D341Med (cell line): Measurements from ENCODE around the gene TNNC1.

Experiments used
- DNase-seq: peaks from one replicate; pipeline ENCODE4 v3.0.0; 2012; ENCODE audit warnings: low spot score

TNNC1 gene

GRCh38 chr3:52458031-52458760, 4.4 kb upstream of the TNNC1 start:
- no peak for DNase-seq

- no peak for DNase-seq
These were observed 3.0 kb upstream of the TNNC1 start for GRCh38 chr3:52456800-52457183.

- DNase-seq, result no peak
These were observed 2.4 kb upstream of the TNNC1 start for GRCh38 chr3:52456169-52456799.

DNA sequence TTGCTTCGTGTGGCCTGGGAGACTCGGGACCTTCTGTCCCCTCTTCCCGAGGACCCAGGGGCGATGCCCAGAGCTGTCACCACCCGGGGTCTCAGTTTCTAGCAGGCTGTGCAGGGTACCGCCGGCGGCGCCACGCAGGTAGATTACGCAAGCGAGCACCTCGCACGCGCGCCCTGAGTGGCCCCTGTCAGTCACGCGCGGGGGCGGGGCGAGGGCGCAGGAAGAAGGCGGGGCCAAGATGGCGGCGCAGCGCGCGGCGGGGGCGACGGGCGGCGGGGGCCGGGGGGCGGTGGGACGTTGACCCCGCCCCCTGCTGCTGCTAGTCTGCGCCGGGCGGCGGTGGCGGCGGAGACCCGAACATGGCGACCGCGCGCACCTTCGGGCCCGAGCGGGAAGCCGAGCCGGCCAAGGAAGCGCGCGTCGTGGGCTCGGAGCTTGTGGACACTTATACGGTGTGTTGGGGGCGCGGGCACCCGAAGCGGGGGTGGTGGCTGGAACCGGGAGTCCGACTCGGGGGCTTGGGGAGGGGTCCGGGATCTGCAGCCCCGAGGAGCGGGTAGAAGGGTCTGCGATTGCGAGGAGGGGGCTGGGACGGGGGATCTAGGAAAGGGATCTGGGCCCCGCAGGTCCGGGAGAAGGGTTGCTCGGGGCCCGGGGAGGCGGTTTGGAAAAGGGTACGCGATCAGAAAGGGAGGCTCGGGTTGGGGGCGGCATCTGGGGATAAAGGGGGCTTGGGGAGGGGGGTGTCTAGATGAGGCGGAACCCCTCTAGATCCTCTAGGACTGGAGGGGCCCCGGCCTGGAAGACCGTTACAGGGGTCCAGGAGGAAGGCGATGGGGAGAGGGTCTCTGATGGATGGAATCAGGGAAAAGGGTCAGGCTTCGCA, 1.7 kb upstream of the TNNC1 start, which contains the start of gene NISCH:
NISCH (plus strand) TSS at position 322 of the 886 bp plus-strand sequence; CDS start at position 360, 38 bp downstream.
- DNase-seq, result peak; percentile 97

DNA sequence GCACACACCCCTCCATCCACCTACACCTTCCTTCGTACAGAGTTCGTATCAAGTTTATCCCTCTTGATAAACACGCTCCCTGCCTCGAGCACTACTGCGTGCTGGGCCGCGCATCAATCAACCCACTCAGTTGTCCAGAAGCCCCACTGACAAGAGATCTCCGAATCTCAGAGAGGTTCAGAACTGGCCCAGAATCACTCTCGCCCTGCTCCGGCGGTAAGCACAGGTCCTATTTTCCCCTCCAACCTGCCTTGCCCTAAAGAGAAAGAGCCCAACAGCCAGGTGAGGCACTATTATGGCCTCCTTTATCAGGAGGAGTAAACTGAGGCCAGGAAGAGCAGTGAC, 1.1 kb upstream of the TNNC1 start:
- DNase-seq, result no peak

DNA sequence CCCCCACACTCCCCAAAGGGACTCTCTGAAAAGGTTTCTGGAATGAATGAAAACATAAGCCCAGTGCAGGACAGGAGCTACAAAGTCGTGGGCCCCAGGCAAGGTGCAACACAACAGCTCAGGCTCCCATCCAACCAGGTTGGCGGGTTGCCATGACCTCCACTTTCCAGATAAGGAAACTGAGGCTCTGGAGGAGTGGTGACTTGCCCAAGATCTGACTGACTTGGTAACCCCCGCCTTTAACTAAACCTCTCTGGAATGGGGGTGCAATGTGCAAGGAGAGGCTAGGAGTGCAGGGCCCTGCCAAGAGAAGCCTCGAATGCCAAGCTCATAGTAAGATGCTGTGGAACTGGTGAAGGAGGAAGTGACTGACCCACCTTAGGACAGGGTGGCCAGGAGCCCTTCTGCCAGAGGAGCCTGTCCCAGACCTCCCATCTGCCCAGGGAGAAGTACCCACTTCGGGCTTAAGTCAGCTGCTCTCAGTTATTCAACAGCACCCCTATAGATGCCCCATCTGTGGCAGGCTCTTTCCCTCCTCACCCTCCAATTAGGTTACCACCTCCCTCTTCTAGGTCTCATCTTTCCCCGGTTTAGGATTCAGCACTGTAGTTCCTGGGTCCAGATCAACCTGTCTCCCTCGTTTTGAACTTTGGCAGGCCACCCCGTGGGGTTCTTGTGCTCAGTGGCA, 553 bp upstream of the TNNC1 start:
- DNase-seq, result no peak

DNA sequence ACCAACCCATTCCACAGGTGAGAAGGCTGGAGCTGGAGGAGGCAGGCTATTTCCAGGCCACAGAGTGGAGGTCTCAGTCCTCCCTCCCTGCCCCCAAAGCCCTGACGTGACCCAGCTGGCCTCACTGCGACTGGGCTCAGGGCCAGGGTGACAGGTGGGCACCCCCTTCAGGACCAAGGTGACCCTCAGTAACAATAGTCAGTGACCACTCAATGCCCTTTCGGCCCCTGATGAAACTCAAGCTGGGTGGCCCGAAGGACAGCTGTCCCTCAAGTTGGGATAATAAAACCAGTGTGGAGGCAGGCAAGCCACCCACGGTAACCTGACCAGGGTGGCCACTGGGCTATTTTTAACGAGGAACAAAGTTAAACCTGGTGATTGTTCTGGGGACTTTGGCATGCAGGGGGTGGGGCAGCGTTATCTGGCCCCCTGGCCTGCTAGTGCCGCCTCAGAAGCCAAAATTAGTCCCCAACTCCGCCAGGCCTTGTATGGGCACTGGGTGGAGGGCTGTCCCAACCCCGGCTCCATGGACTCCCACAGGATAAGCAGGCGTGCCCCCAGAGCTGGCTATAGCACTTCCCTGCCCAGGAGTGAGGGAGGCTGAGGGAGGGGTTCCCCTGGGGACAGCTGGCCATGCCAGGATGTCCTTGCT, 1.1 kb downstream of the TNNC1 start:
- DNase-seq, result no peak

DNA sequence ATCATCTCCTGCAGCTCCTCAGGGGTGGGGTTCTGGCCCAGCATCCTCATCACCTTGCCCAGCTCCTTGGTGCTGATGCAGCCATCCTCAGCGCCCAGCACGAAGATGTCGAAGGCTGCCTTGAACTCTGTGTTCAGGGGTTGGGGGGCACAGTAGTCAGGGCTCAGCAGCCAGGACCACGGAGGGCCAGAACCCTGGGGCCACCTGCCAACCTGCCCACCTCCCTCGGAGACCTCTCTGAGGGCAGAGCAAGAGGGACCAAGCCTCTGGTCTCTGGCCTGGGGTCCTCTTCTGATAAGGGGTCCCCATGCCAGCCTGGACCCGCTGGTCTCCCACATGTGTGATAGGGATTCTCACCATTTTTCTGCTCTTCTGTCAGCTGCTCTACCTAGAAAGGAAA, 1.7 kb downstream of the TNNC1 start:
- DNase-seq, result no peak

DNA sequence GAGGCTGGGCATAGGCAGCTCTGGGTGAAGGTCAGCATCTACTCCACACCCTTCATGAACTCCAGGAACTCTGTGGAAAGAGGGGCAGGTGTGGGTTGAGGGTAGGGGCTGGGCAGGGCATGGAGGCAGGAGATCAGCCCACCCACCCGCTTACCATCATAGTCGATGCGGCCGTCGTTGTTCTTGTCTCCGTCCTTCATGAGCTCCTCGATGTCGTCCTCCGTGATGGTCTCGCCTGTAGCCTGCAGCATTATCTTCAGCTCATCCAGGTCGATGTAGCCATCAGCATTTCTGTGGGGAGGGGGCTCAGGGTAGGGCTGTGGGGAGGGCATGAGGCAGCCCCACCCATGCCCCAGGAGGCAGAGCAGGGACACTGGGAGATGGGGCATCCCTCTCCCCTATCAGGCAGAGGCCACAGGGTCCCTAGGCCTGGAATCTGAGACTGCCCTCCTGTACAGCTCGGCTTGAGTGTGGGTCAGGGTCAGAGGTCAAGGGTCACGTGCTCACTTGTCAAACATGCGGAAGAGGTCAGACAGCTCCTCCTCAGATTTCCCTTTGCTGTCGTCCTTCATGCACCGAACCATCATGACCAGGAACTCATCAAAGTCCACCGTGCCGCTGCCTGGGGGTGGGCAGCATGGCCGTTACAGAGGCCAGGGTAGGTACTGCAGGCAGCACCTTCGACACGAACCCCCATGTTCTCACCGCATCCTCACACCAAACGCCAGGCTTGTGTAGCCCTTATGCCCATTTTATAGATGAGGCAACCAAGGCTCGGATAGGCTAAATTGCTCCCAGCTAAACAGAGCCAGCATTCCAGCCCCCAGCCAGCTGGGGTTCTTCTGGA, 2.4 kb downstream of the TNNC1 start:
- no peak for DNase-seq

DNA sequence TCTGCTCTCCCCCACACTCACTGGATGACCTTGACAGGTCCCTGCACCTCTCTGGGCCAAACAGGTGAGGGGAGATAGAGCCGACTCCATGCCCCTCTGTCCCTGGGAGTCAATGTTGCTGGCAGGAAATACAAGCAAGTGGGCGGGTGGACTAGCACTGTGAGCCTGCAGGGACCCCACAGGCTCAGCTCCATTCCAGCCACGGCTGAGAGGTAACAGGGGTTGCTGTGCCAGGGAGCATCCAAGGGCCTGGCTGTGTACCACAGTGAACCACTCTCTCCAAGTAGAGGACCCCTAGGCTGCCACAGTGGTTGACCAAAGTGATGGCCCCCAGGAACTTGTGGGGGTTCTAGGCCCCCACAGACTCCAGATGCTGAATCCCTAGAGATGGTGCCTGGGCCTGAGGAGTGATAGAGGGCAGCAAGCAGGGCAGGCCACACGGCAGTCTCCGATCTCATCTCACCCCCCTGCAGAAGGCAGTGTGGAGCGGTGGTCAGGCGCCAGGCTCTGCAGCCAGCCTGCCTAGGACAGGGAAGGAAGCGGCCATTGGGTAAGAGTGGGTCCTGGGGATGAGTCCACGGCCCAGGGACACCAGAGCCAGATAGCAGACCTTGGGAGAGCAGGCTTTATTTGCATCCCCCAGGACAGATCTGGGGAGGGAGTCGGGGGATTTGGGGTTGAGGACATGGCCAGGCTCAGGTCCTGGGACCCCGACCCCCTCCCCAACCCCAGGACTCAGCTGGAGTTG, 3.2 kb downstream of the TNNC1 start:
- no peak for DNase-seq

GRCh38 chr3:52447512-52448355, 6.1 kb downstream of the TNNC1 start:
- DNase-seq, result no peak

DNA sequence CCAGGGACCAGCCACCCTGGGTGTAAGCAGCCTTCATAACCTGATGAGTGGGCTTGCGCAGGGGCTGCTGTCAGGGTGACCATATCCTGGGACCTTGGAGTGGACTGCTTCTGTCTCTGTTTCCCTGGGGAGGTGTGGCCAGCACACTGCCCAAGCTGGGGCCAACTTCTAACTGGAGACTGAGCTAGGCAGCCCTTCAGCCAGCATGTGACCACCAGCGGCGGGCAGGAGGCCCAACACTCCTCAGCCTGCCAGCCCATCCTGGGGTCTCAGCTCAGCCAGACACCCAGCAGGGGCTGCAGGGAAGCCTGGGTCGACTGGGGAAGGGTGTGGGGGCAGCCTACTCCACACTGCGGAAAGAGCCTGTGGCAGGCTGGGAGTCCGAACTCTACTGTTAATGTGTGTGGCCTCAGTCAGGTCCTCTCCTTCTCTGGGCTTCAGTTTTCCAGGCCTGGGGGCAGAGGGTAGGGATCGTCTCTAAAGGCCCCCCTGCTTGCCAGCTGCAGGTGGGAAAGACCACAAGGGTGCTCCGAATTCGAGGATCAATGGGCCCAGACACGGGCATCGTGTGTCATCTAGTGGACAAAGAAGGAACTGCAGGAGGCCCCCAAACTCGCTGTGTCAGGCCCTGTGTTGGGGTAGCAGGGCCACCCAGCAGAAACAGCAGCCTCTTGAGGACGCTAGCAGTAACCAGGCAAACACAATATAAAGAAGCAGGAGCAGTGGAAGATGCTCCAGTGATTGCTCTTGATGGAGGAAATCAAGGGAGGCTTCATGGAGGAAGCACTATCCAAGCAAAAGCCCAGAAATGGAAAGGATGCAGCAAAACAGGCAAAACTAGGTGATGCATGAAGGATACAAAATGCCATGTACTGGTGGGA, 7.0 kb downstream of the TNNC1 start:
- DNase-seq, result peak; percentile 84

GRCh38 chr3:52446042-52446441, 7.8 kb downstream of the TNNC1 start:
- DNase-seq, result no peak

GRCh38 chr3:52444860-52445793, 8.7 kb downstream of the TNNC1 start, which contains the start of gene SEMA3G:
Gene SEMA3G (minus strand): TSS chr3:52445103. CDS start chr3:52445027, 76 bp downstream.
- DNase-seq, result peak; percentile 80

DNA sequence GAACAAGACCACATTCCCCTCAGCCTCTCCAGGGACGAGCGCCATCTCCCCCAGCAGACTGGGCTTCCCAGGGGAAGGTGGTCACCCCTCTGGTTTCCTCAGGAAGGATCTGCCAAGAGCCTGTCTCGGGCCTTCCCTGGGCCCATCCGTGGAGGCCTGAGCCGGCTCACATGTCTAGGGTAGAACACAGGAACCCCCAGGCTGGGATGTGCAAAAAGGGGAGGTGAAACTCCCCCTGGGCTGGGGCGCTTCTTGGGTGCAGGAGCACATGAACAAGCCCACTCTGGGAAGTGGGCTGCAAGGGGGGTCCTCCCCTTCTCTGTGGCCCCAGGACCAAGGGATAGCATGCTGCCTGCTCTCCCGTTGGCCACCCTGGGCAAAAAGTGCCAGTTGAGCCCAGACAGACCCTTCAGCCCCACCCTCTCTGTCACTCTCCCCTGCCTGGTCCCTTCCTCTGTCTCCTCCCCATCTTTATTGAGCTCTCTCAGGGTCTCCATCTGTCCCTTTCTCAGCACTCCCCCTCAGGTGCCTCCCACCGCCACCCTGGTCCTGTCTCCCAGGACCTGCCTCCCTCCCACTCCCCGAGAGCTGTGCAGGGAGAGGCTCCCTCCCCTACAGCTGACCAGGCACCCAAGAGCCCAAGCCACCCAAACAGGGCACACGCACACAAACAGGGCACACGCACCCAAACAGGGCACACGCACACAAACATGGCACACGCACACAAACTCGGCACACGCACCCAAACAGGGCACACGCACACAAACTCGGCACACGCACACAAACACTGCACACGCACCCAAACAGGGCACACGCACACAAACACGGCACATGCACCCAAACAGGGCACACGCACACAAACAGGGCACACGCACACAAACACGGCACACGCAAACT, 9.8 kb downstream of the TNNC1 start:
- DNase-seq, result no peak

- DNase-seq, result no peak
These were observed 10.6 kb downstream of the TNNC1 start for GRCh38 chr3:52443268-52443610.
